ENCODE measurements around the gene CASP10.
"Not testable (repeated sequence)": the region's sequence is repeated elsewhere in the genome, so short reads cannot be mapped to it uniquely, and the experiment has no call there.

CASP10 gene

GRCh38 chr2:201182650-201183364 is at the start of gene CASP10:
CASP10 (plus strand) TSS chr2:201183141; CDS start chr2:201185778, 2,637 bp downstream.
- no peak for DNase-seq (ENCODE audit: low spot score)

- no peak for DNase-seq (ENCODE audit: low spot score)
Measured at GRCh38 chr2:201135386-201135785, 47.6 kb upstream of the CASP10 start.

GRCh38 chr2:201136889-201137321 is 46.0 kb upstream of the CASP10 start:
- DNase-seq (ENCODE audit: low spot score): no peak

GRCh38 chr2:201137505-201138400 is 45.2 kb upstream of the CASP10 start:
- no peak for DNase-seq (ENCODE audit: low spot score)

GRCh38 chr2:201138401-201138970 is 44.5 kb upstream of the CASP10 start:
- no peak for DNase-seq (ENCODE audit: low spot score)

GRCh38 chr2:201138986-201139781 is 43.8 kb upstream of the CASP10 start:
- DNase-seq (ENCODE audit: low spot score): not testable (repeated sequence)

- DNase-seq (ENCODE audit: low spot score): no peak
Measured at GRCh38 chr2:201139836-201140604, 42.9 kb upstream of the CASP10 start.

- no peak for DNase-seq (ENCODE audit: low spot score)
Measured at GRCh38 chr2:201144101-201145051, 38.6 kb upstream of the CASP10 start.

GRCh38 chr2:201148434-201148990 is 34.4 kb upstream of the CASP10 start:
- DNase-seq (ENCODE audit: low spot score): no peak

GRCh38 chr2:201149064-201149820 is 33.7 kb upstream of the CASP10 start:
- no peak for DNase-seq (ENCODE audit: low spot score)

- not testable (repeated sequence) for DNase-seq (ENCODE audit: low spot score)
Measured at GRCh38 chr2:201149821-201150165, 33.1 kb upstream of the CASP10 start.

GRCh38 chr2:201150454-201151020 is 32.4 kb upstream of the CASP10 start:
- DNase-seq (ENCODE audit: low spot score): no peak

- no peak for DNase-seq (ENCODE audit: low spot score)
Measured at GRCh38 chr2:201151127-201151981, 31.6 kb upstream of the CASP10 start.

GRCh38 chr2:201152517-201152916 is 30.4 kb upstream of the CASP10 start:
- DNase-seq (ENCODE audit: low spot score): no peak

- DNase-seq (ENCODE audit: low spot score): no peak
Measured at GRCh38 chr2:201152999-201153815, 29.7 kb upstream of the CASP10 start.

GRCh38 chr2:201154615-201155399 is 28.1 kb upstream of the CASP10 start:
- no peak for DNase-seq (ENCODE audit: low spot score)
